ENCODE results near the gene IRAK2.

- TF ChIP-seq CTCF (IDR thresholded peaks at IDR 0.05) (no peak), EZH2 (IDR thresholded peaks at IDR 0.05) (no peak), EZH2phosphoT487 (IDR thresholded peaks at IDR 0.05) (no peak)
These were observed 13.0 kb downstream of the IRAK2 start for GRCh38 chr3:10177737-10178136.
